Stomach (tissue), 4 donors: ENCODE results near the gene KBTBD12.

ENCODE experiments used
- POLR2A ChIP-seq, 4 donors: fragments of 450-650 bp; IDR thresholded peaks; one replicate each; pipeline ENCODE4 v1.6.1; 2016; ENCODE audit warnings: antibody characterized with exemption in 4 of 4, control low read depth in 2 of 4, mild to moderate bottlenecking in 1 of 4, moderate library complexity in 1 of 4
- TF ChIP-seq, protein P1 (sequence below), 7 experiments: fragments of 450-650 bp in 4 of 7; fragments of 200-600 bp in 3 of 7; sonication (generic) in 3 of 7; IDR thresholded peaks; one replicate each; pipeline ENCODE4 v1.5.1; 2016 to 2019; ENCODE audit warnings: antibody characterized with exemption in 7 of 7, control low read depth in 2 of 7, mild to moderate bottlenecking in 1 of 7

GRCh38 chr3:128016502-128016901 is 101.5 kb downstream of the KBTBD12 start:
- TF ChIP-seq POLR2A (IDR thresholded peaks at IDR 0.05): no peak
- TF ChIP-seq, protein P1, sequence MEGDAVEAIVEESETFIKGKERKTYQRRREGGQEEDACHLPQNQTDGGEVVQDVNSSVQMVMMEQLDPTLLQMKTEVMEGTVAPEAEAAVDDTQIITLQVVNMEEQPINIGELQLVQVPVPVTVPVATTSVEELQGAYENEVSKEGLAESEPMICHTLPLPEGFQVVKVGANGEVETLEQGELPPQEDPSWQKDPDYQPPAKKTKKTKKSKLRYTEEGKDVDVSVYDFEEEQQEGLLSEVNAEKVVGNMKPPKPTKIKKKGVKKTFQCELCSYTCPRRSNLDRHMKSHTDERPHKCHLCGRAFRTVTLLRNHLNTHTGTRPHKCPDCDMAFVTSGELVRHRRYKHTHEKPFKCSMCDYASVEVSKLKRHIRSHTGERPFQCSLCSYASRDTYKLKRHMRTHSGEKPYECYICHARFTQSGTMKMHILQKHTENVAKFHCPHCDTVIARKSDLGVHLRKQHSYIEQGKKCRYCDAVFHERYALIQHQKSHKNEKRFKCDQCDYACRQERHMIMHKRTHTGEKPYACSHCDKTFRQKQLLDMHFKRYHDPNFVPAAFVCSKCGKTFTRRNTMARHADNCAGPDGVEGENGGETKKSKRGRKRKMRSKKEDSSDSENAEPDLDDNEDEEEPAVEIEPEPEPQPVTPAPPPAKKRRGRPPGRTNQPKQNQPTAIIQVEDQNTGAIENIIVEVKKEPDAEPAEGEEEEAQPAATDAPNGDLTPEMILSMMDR (IDR thresholded peaks at IDR 0.05): no peak
